ENCODE results near the gene ZP1.
A peak's percentile ranks its signal among the peaks of the same experiment; 100 is the strongest.

ZP1 gene

GRCh38 chr11:60923326-60923725, 56.0 kb downstream of the ZP1 start:
- Mint-ChIP-seq H3K9me3 (no peaks in the 10 kb centered on the region), H3K4me3 (peak overlapping the region; percentile 29 to 46), H3K27me3 (peaks cover 9 to 11% of the 10 kb centered on the region in 2 donors), H3K4me1 (peaks cover 28 to 67% of the 10 kb centered on the region in 2 donors), H3K36me3 (peaks cover 41 to 42% of the 10 kb centered on the region in 2 donors), H3K27ac (peak overlapping the region; percentile 5)
- no peak for DNase-seq
- ATAC-seq (replicated peaks), result no peak

GRCh38 chr11:60923800-60924109, 56.4 kb downstream of the ZP1 start:
- H3K27ac Mint-ChIP-seq, result no peak overlapping the region
- H3K9me3 Mint-ChIP-seq, result no peaks in the 10 kb centered on the region
- peak in 1 of 2 donors; percentile 3 for ATAC-seq (replicated peaks)
- H3K4me1 Mint-ChIP-seq, result peaks cover 27 to 62% of the 10 kb centered on the region in 2 donors
- H3K27me3 Mint-ChIP-seq, result peaks cover 9 to 11% of the 10 kb centered on the region in 2 donors
- no peak for DNase-seq
- H3K4me3 Mint-ChIP-seq, result peak overlapping the region; percentile 67 to 81
- H3K36me3 Mint-ChIP-seq, result peaks cover 41 to 42% of the 10 kb centered on the region in 2 donors

- peak; percentile 48 to 49 for ATAC-seq (replicated peaks)
- H3K36me3 Mint-ChIP-seq, result peaks cover 40 to 41% of the 10 kb centered on the region in 2 donors
- H3K27ac Mint-ChIP-seq, result peak within 1 kb of the TSS; percentile 25
- H3K9me3 Mint-ChIP-seq, result no peaks in the 10 kb centered on the region
- no peak for DNase-seq
- H3K4me3 Mint-ChIP-seq, result peak within 1 kb of the TSS; percentile 71 to 81
- peaks cover 27 to 59% of the 10 kb centered on the region in 2 donors for H3K4me1 Mint-ChIP-seq
- peaks cover 9 to 11% of the 10 kb centered on the region in 2 donors for H3K27me3 Mint-ChIP-seq
These were observed 57.0 kb downstream of the ZP1 start, which contains the start of gene TMEM132A for GRCh38 chr11:60924110-60924905. Gene TMEM132A, plus strand, starts transcription at chr11:60924460. Its CDS starts 174 bp downstream, at chr11:60924634.
